GM12878 (cell line): ENCODE data around the gene ABCA7. TPM values are rescaled to one million over a fixed set of nuclear protein-coding genes. Genes with fewer than 3 reads are reported as not detected.

Experiments used
- ATAC-seq: fragments of 200-7000 bp; cut with Tn5 transposase; 3 replicates; pipeline ENCODE4 v1.9.1; 2020; ENCODE audit warnings: mild to moderate bottlenecking, moderate library complexity
- BruUV-seq: library from RNA; stranded (reverse); fragments of 400-500 nt; replicated peaks from 2 replicates; lab custom pipeline; 2021; lab: Mats Ljungman, UMichigan
- CTCF ChIA-PET: fragments of 300-600 bp; sonication (Branson Sonifier 250); formaldehyde crosslinking; extraction: SDS; loops from one replicate; lab custom pipeline; 2021; ENCODE audit warnings: inconsistent platforms; lab: Yijun Ruan, JAX
- POLR2A ChIA-PET: fragments of 350-600 bp; formaldehyde crosslinking; extraction: SDS; loops from one replicate; lab custom pipeline; 2021; ENCODE audit warnings: inconsistent platforms; lab: Charles Lee
- RAD21 ChIA-PET: fragments of 300-600 bp; sonication (Branson Sonifier 250); formaldehyde crosslinking; loops from one replicate; lab custom pipeline; 2023; ENCODE audit warnings: antibody characterized with exemption; ENCODE audit not compliant: unreplicated experiment; lab: Charles Lee
- SMC1A ChIA-PET: fragments of 300-600 bp; sonication (Branson Sonifier 250); formaldehyde crosslinking; loops from one replicate; lab custom pipeline; 2023; ENCODE audit not compliant: unreplicated experiment, uncharacterized antibody; lab: Charles Lee
- DNase-seq: peaks from one replicate; pipeline ENCODE4 v3.0.0-alpha.2; 2011; ENCODE audit warnings: low read depth, low spot score
- FAIRE-seq: peaks from 3 replicates; lab custom pipeline; 2011; peaks lifted over from hg19 to GRCh38; lab: Jason Lieb, UNC
- H2AFZ ChIP-seq: 2 replicates; pipeline ENCODE4 v1.6.0; 2011; ENCODE audit warnings: low read depth, low read length, control low read depth; ENCODE audit not compliant: control insufficient read depth
- H3K27ac ChIP-seq: 2 replicates; pipeline ENCODE4 v1.5.1; 2011; ENCODE audit warnings: control low read depth; ENCODE audit not compliant: control insufficient read depth, insufficient read depth
- H3K27me3 ChIP-seq, 2 experiments: replicated peaks in 1 of 2; 2 replicates each; pipeline versions ENCODE4 v1.6.0 to v1.6.1; 2011; ENCODE audit warnings: low read length in 1 of 2; ENCODE audit not compliant: control insufficient read depth in 2 of 2, insufficient read depth in 2 of 2
- H3K36me3 ChIP-seq, 2 experiments: 2 replicates each; pipeline ENCODE4 v1.5.1; 2011; ENCODE audit warnings: low read length in 1 of 2; ENCODE audit not compliant: control insufficient read depth in 2 of 2, insufficient read depth in 2 of 2
- H3K4me1 ChIP-seq: 2 replicates; pipeline ENCODE4 v1.6.1; 2011; ENCODE audit warnings: mild to moderate bottlenecking, low read length, moderate library complexity, mixed read lengths; ENCODE audit not compliant: control insufficient read depth, insufficient read depth
- H3K4me2 ChIP-seq: 2 replicates; pipeline ENCODE4 v1.6.0; 2011; ENCODE audit warnings: control low read depth; ENCODE audit not compliant: control insufficient read depth, insufficient read depth
- H3K4me3 ChIP-seq: fragments of 200-600 bp; sonication (generic); 2 replicates; pipeline ENCODE4 v1.5.1; 2016
- H3K79me2 ChIP-seq: 2 replicates; pipeline ENCODE4 v1.6.0; 2011; ENCODE audit warnings: low read length; ENCODE audit not compliant: control insufficient read depth, insufficient read depth
- H3K9ac ChIP-seq: 2 replicates; pipeline ENCODE4 v1.8.0; 2011; ENCODE audit warnings: low read length, control low read depth, mixed read lengths; ENCODE audit not compliant: control insufficient read depth, insufficient read depth
- H3K9me3 ChIP-seq: replicated peaks from 3 replicates; pipeline ENCODE4 v1.5.1; 2011; ENCODE audit warnings: mild to moderate bottlenecking, low read length; ENCODE audit not compliant: control insufficient read depth, insufficient read depth
- H4K20me1 ChIP-seq: 2 replicates; pipeline ENCODE4 v1.6.0; 2011; ENCODE audit not compliant: control insufficient read depth, insufficient read depth
- BRCA1 ChIP-seq: IDR thresholded peaks from 2 replicates; pipeline ENCODE4 v1.6.1; 2011; ENCODE audit warnings: low read depth, low read length, improper control_type of control experiment
- CHD1 ChIP-seq: IDR thresholded peaks from 2 replicates; pipeline ENCODE4 v1.6.1; 2012; ENCODE audit warnings: low read depth, low read length, improper control_type of control experiment
- HDAC6 ChIP-seq: fragments of 200-600 bp; sonication (generic); IDR thresholded peaks from one replicate; pipeline ENCODE4 v1.8.0; 2017; ENCODE audit warnings: antibody characterized with exemption; ENCODE audit not compliant: unreplicated experiment
- LARP7 ChIP-seq: fragments of 450-650 bp; IDR thresholded peaks from 2 replicates; pipeline ENCODE4 v1.6.1; 2017; ENCODE audit warnings: mild to moderate bottlenecking
- NR2F1 ChIP-seq: fragments of 450-650 bp; conservative IDR thresholded peaks from 2 replicates; pipeline ENCODE4 v1.6.1; 2017; ENCODE audit warnings: mild to moderate bottlenecking
- POLR2A ChIP-seq: IDR thresholded peaks from 2 replicates; pipeline ENCODE4 v1.6.1; 2011; ENCODE audit warnings: low read depth, mild to moderate bottlenecking, low read length
- SMC3 ChIP-seq: IDR thresholded peaks from 2 replicates; pipeline ENCODE4 v1.6.1; 2011; ENCODE audit warnings: low read length, improper control_type of control experiment, borderline replicate concordance
- SP1 ChIP-seq: IDR thresholded peaks from one replicate; pipeline ENCODE4 v1.6.1; 2011; ENCODE audit warnings: low read depth, low read length
- TCF3 ChIP-seq: IDR thresholded peaks from 2 replicates; pipeline ENCODE4 v1.6.1; 2012; ENCODE audit warnings: low read depth, mild to moderate bottlenecking, low read length, borderline replicate concordance; ENCODE audit not compliant: insufficient read depth
- WRNIP1 ChIP-seq: IDR thresholded peaks from 2 replicates; pipeline ENCODE4 v1.6.1; 2011; ENCODE audit warnings: low read depth, low read length, improper control_type of control experiment, borderline replicate concordance
- ZNF384 ChIP-seq: IDR thresholded peaks from 2 replicates; pipeline ENCODE4 v1.6.1; 2012; ENCODE audit warnings: low read depth, mild to moderate bottlenecking, low read length, improper control_type of control experiment, borderline replicate concordance
- WGBS: methylation state at CpG from one replicate; pipeline ENCODE4 v1.1.6; 2016; ENCODE audit warnings: low lambda C conversion rate; ENCODE audit not compliant: insufficient replicate concordance, insufficient coverage; ENCODE audit errors: missing lambda C conversion rate; 5-methylcytosine and 5-hydroxymethylcytosine counted together
- in situ Hi-C: fragments of 300-500 bp; cut with MboI; formaldehyde crosslinking; loops from 9 replicates; pipeline ENCODE4 v1.14.3; 2018; ENCODE audit warnings: mixed read lengths
- intact Hi-C: fragments of 100-400 bp; cut with micrococcal nuclease; formaldehyde crosslinking; loops from one replicate; pipeline ENCODE4 v1.14.2; 2022; ENCODE audit not compliant: unreplicated experiment
- polyA plus RNA-seq, 11 experiments: library from polyadenylated mRNA; depleted of rRNA in 4 of 11; unstranded in 6 of 11; stranded (reverse) in 5 of 11; fragments of >200 nt; fragmentation: Nextera tagmentation in 4 of 11; fragmentation: Illumina TruSeq in 1 of 11; extraction: Ambion mirVana in 4 of 11; extraction: Trizol in 1 of 11; gene quantifications; 1 replicate in 1 of 11; 2 replicates in 10 of 11; pipeline versions ENCODE4 v1.2.1 to v1.2.3, GENCODE V29; 2011 to 2016; ENCODE audit warnings: inconsistent platforms in 2 of 11, missing spikeins in 2 of 11, low read depth in 1 of 11
- total RNA-seq, 4 experiments: library from RNA; depleted of rRNA in 3 of 4; stranded (reverse); fragments of >200 nt in 3 of 4; fragmentation: Illumina TruSeq in 1 of 4; extraction: Trizol in 1 of 4; gene quantifications; 2 replicates each; pipeline versions ENCODE4 v1.2.1 to v1.2.3, GENCODE V29; 2013 to 2021
- TF ChIP-seq, protein P1 (sequence below): IDR thresholded peaks from 2 replicates; pipeline ENCODE4 v1.6.1; 2012; ENCODE audit warnings: low read depth, low read length, improper control_type of control experiment
- TF ChIP-seq, protein P2 (sequence below): fragments of 450-650 bp; formaldehyde crosslinking; IDR thresholded peaks from 2 replicates; pipeline ENCODE4 v1.4.0; 2020; ENCODE audit warnings: mild to moderate bottlenecking, moderate library complexity

ABCA7 gene
- total and polyA plus RNA-seq, 10 of the 15 experiments (the other 5 are each of a cell fraction or from before 2014, with no cell fraction given): 1.0 to 49.5 (median 14.8) TPM

DNA sequence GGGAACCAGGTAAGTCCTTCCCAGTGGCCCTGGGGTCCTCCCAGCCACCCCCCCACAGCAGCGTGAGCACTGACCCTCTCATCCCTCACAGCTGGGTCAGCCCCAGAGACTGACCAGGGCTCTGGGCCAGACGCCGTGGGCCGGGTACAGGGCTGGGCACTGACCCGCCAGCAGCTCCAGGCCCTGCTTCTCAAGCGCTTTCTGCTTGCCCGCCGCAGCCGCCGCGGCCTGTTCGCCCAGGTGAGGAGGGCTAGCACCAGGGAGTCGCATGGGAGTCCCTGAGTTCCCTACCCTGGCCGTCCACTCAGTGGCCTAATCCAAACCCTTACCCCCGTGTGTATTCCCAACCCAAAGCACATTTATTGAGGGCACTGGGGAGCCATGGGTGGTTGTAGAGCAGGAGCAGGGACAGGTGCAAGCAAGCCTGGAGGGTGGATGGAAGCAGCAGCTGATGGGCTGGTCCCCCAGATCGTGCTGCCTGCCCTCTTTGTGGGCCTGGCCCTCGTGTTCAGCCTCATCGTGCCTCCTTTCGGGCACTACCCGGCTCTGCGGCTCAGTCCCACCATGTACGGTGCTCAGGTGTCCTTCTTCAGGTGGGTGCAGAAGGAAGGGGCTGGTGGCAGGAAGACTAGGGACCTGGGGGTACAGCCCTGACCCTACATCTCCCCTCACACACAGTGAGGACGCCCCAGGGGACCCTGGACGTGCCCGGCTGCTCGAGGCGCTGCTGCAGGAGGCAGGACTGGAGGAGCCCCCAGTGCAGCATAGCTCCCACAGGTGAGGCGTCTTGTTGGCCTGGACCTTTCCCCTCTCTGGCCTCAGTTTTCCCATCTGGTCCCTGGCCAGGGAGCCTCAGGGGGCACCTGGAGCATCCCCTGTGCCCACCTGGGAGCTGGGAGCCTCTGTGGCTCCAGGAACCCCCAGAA lies 14.5 kb downstream of the ABCA7 start:
- FAIRE-seq (no peak), ATAC-seq (no peak), DNase-seq (no peak)
- ChIA-PET RAD21 (no interaction called here), CTCF (interaction anchor here (0.6 to 1.1 kb wide), 2 partner anchors 29 to 149 kb away, joined by 3 to 4 read pairs; no protein-coding TSS in a partner anchor), SMC1A (no interaction called here), POLR2A (interaction anchor here (0.6 to 0.7 kb wide), 2 partner anchors 10 to 57 kb away, joined by 3 to 5 read pairs; no protein-coding TSS in a partner anchor)
- H3K4me1 ChIP-seq: no peaks in the 10 kb centered on the region
- no TSS peak for BruUV-seq
- no peaks in the 10 kb centered on the region; a peak in 1 of 4 replicates for H3K36me3 ChIP-seq
- no peak overlapping the region for H3K4me3 ChIP-seq
- no peaks in the 10 kb centered on the region for H3K27me3 ChIP-seq
- WGBS: 81% methylated on average over 25 of the region's 28 CpGs
- no peaks in the 10 kb centered on the region for H3K79me2 ChIP-seq
- in situ Hi-C loops: no loop called here
- no peak overlapping the region for H2AFZ ChIP-seq
- H3K27ac ChIP-seq: no peak overlapping the region
- no peaks in the 10 kb centered on the region for H4K20me1 ChIP-seq
- no peak overlapping the region for H3K4me2 ChIP-seq
- no peak for TF ChIP-seq CHD1
- 0 out of 2 replicates have a peak, but pooled peaks have one; percentile 7 for TF ChIP-seq NR2F1
- no peak overlapping the region for H3K9ac ChIP-seq
- no peaks in the 10 kb centered on the region for H3K9me3 ChIP-seq
- intact Hi-C loops: loop anchor here (5.0 kb wide), 1 partner anchor 138 kb away; no protein-coding TSS in a partner anchor

DNA sequence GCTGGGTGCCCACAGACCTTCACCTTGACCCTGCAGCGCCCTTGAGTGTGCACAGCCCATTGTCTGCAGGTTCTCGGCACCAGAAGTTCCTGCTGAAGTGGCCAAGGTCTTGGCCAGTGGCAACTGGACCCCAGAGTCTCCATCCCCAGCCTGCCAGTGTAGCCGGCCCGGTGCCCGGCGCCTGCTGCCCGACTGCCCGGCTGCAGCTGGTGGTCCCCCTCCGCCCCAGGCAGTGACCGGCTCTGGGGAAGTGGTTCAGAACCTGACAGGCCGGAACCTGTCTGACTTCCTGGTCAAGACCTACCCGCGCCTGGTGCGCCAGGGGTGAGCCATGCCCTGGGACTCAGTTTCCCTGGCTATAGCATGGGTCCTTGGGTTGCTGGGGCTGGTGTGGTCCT lies 15.1 kb downstream of the ABCA7 start:
- Histone ChIP-seq H3K27ac (no peak overlapping the region), H3K4me1 (no peaks in the 10 kb centered on the region), H3K27me3 (no peaks in the 10 kb centered on the region), H3K9ac (no peak overlapping the region), H3K4me2 (no peak overlapping the region), H3K36me3 (no peaks in the 10 kb centered on the region; a peak in 1 of 4 replicates), H3K4me3 (no peak overlapping the region), H4K20me1 (no peaks in the 10 kb centered on the region), H2AFZ (no peak overlapping the region), H3K79me2 (no peaks in the 10 kb centered on the region), H3K9me3 (no peaks in the 10 kb centered on the region)
- DNase-seq (no peak), ATAC-seq (no peak), FAIRE-seq (no peak)
- BruUV-seq: no TSS peak
- in situ Hi-C loops (no loop called here), intact Hi-C loops (loop anchor here (5.0 kb wide), 1 partner anchor 137 kb away; no protein-coding TSS in a partner anchor)
- ChIA-PET POLR2A (interaction anchor here (0.6 to 0.7 kb wide), 3 partner anchors 10 to 147 kb away, joined by 3 to 5 read pairs (median 4); no protein-coding TSS in a partner anchor), RAD21 (no interaction called here), CTCF (interaction anchor here (1.1 kb wide), 1 partner anchor 148 kb away, joined by 4 read pairs; no protein-coding TSS in a partner anchor), SMC1A (no interaction called here)
- 87% methylated on average over 14 of the region's 14 CpGs for WGBS
- TF ChIP-seq BRCA1 (no peak), ZNF384 (no peak), SP1 (no peak), POLR2A (no peak), WRNIP1 (no peak), TCF3 (no peak), SMC3 (no peak), HDAC6 (no peak), LARP7 (no peak)
- TF ChIP-seq, protein P1, sequence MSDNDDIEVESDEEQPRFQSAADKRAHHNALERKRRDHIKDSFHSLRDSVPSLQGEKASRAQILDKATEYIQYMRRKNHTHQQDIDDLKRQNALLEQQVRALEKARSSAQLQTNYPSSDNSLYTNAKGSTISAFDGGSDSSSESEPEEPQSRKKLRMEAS: no peak
- TF ChIP-seq, protein P2, sequence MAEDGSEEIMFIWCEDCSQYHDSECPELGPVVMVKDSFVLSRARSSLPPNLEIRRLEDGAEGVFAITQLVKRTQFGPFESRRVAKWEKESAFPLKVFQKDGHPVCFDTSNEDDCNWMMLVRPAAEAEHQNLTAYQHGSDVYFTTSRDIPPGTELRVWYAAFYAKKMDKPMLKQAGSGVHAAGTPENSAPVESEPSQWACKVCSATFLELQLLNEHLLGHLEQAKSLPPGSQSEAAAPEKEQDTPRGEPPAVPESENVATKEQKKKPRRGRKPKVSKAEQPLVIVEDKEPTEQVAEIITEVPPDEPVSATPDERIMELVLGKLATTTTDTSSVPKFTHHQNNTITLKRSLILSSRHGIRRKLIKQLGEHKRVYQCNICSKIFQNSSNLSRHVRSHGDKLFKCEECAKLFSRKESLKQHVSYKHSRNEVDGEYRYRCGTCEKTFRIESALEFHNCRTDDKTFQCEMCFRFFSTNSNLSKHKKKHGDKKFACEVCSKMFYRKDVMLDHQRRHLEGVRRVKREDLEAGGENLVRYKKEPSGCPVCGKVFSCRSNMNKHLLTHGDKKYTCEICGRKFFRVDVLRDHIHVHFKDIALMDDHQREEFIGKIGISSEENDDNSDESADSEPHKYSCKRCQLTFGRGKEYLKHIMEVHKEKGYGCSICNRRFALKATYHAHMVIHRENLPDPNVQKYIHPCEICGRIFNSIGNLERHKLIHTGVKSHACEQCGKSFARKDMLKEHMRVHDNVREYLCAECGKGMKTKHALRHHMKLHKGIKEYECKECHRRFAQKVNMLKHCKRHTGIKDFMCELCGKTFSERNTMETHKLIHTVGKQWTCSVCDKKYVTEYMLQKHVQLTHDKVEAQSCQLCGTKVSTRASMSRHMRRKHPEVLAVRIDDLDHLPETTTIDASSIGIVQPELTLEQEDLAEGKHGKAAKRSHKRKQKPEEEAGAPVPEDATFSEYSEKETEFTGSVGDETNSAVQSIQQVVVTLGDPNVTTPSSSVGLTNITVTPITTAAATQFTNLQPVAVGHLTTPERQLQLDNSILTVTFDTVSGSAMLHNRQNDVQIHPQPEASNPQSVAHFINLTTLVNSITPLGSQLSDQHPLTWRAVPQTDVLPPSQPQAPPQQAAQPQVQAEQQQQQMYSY: no peak
